ENCODE results near the gene NAALADL2.

NAALADL2 gene

GRCh38 chr3:175007306-175007705 is 148.2 kb downstream of the NAALADL2 start:
- H3K4me3 ChIP-seq (ENCODE audit: low read depth, low read length), result no peak overlapping the region
- no peak for DNase-seq (ENCODE audit: low read depth, low spot score)
- in situ Hi-C loops (cut with HindIII; ENCODE audit: low sequenced_read_pairs), result no loop called here
- no peak for TF ChIP-seq CTCF (IDR thresholded peaks at IDR 0.05; ENCODE audit: low read depth, low read length)

GRCh38 chr3:175009295-175009694 is 150.2 kb downstream of the NAALADL2 start:
- TF ChIP-seq CTCF (IDR thresholded peaks at IDR 0.05; ENCODE audit: low read depth, low read length), result no peak
- H3K4me3 ChIP-seq (ENCODE audit: low read depth, low read length), result no peak overlapping the region
- no peak for DNase-seq (ENCODE audit: low read depth, low spot score)
- in situ Hi-C loops (cut with HindIII; ENCODE audit: low sequenced_read_pairs), result no loop called here

- DNase-seq (ENCODE audit: low read depth, low spot score), result no peak
- TF ChIP-seq CTCF (IDR thresholded peaks at IDR 0.05; ENCODE audit: low read depth, low read length), result no peak
- in situ Hi-C loops (cut with HindIII; ENCODE audit: low sequenced_read_pairs), result no loop called here
- H3K4me3 ChIP-seq (ENCODE audit: low read depth, low read length), result no peak overlapping the region
Measured at GRCh38 chr3:175015056-175015635, 156.0 kb downstream of the NAALADL2 start.

GRCh38 chr3:175018946-175019727 is 160.0 kb downstream of the NAALADL2 start:
- H3K4me3 ChIP-seq (ENCODE audit: low read depth, low read length), result no peak overlapping the region
- in situ Hi-C loops (cut with HindIII; ENCODE audit: low sequenced_read_pairs), result no loop called here
- no peak for TF ChIP-seq CTCF (IDR thresholded peaks at IDR 0.05; ENCODE audit: low read depth, low read length)
- DNase-seq (ENCODE audit: low read depth, low spot score), result no peak

GRCh38 chr3:175020101-175020500 is 161.0 kb downstream of the NAALADL2 start:
- in situ Hi-C loops (cut with HindIII; ENCODE audit: low sequenced_read_pairs), result no loop called here
- no peak for DNase-seq (ENCODE audit: low read depth, low spot score)

GRCh38 chr3:175029828-175030227 is 170.7 kb downstream of the NAALADL2 start:
- no peak for TF ChIP-seq CTCF (IDR thresholded peaks at IDR 0.05; ENCODE audit: low read depth, low read length)
- no peak overlapping the region for H3K4me3 ChIP-seq (ENCODE audit: low read depth, low read length)
- no peak for DNase-seq (ENCODE audit: low read depth, low spot score)
- in situ Hi-C loops (cut with HindIII; ENCODE audit: low sequenced_read_pairs), result no loop called here

More at GRCh38 chr3:175020101-175020500, 161.0 kb downstream of the NAALADL2 start:
- no peak for TF ChIP-seq CTCF (IDR thresholded peaks at IDR 0.05; ENCODE audit: low read depth, low read length)
- H3K4me3 ChIP-seq (ENCODE audit: low read depth, low read length), result no peak overlapping the region
